ENCODE data around the gene BPIFB2. TPM values are rescaled to one million over a fixed set of nuclear protein-coding genes. Genes with fewer than 3 reads are reported as not detected.

Gene BPIFB2
- total and polyA plus RNA-seq, 2 donors (not counting 3 experiments of a cell fraction or from before 2014, with no cell fraction given), result not detected

- Histone ChIP-seq H3K4me1 (ENCODE audit: control insufficient read depth, extremely low read depth, insufficient read depth, low read length) (no peaks in the 10 kb centered on the region), H3K9ac (replicated peaks; ENCODE audit: extremely low read depth, insufficient read depth, low read length) (no peak overlapping the region), H2AFZ (ENCODE audit: low read depth, low read length) (no peak overlapping the region), H3K27me3 (ENCODE audit: control insufficient read depth in 2 of 2, insufficient read depth in 2 of 2, low read length in 2 of 2) (no peaks in the 10 kb centered on the region), H4K20me1 (replicated peaks; ENCODE audit: control insufficient read depth, extremely low read depth, insufficient read depth, low read length) (no peaks in the 10 kb centered on the region), H3K9me3 (replicated peaks; ENCODE audit: control insufficient read depth, insufficient read depth, low read length) (no peaks in the 10 kb centered on the region), H3K27ac (ENCODE audit: insufficient read depth, low read depth, low read length) (no peak overlapping the region), H3K79me2 (ENCODE audit: control insufficient read depth, insufficient read depth, low read length) (no peaks in the 10 kb centered on the region), H3K9me1 (replicated peaks; ENCODE audit: control insufficient read depth, extremely low read depth, insufficient read depth, low read length) (no peaks in the 10 kb centered on the region), H3K4me2 (ENCODE audit: insufficient read depth, low read length) (no peak overlapping the region), H3K36me3 (ENCODE audit: control insufficient read depth in 2 of 2, extremely low read depth in 1 of 2, insufficient read depth in 2 of 2, low read length in 2 of 2) (no peaks in the 10 kb centered on the region), H3K4me3 (replicated peaks in 1 of 3; ENCODE audit: insufficient read depth in 1 of 3, low read depth in 1 of 3, low read length in 3 of 3) (no peak overlapping the region)
- FAIRE-seq, result no peak
- no peak for DNase-seq (ENCODE audit: low read depth, low spot score)
- dilution Hi-C loops (cut with MboI; ENCODE audit: extremely low pct_ligation_motif_present, low sequenced_read_pairs) (no loop called here), intact Hi-C loops (cut with micrococcal nuclease) (loop anchor here (5.0 kb wide), 1 partner anchor 216 kb away; no protein-coding TSS in a partner anchor)
- BruUV-seq (replicated peaks), result no TSS peak
- ChIA-PET POLR2A (no interaction called here), CTCF (interaction anchor here (1.0 kb wide), 1 partner anchor 106 kb away, joined by 3 read pairs; no protein-coding TSS in a partner anchor)
- TF ChIP-seq POLR2AphosphoS5 (IDR thresholded peaks at IDR 0.05; ENCODE audit: insufficient read depth, low read depth, low read length) (no peak), FOS (IDR thresholded peaks at IDR 0.05; ENCODE audit: borderline replicate concordance, insufficient read depth, low read length) (no peak), GATA2 (IDR thresholded peaks at IDR 0.05; ENCODE audit: insufficient read depth, insufficient read length, low read depth, low read length) (no peak), MYC (IDR thresholded peaks at IDR 0.05; ENCODE audit: low read depth, low read length) (no peak), JUN (IDR thresholded peaks at IDR 0.05; ENCODE audit: borderline replicate concordance, insufficient read depth, insufficient read length, low read depth) (no peak), EZH2 (IDR thresholded peaks at IDR 0.05; ENCODE audit: borderline replicate concordance, low read depth, low read length, severe bottlenecking) (no peak), POLR2A (IDR thresholded peaks at IDR 0.05; ENCODE audit: low read depth, low read length) (no peak)
- TF ChIP-seq, protein P1, sequence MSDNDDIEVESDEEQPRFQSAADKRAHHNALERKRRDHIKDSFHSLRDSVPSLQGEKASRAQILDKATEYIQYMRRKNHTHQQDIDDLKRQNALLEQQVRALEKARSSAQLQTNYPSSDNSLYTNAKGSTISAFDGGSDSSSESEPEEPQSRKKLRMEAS (IDR thresholded peaks at IDR 0.05; ENCODE audit: insufficient read depth, insufficient read length), result no peak
- TF ChIP-seq, protein P2, sequence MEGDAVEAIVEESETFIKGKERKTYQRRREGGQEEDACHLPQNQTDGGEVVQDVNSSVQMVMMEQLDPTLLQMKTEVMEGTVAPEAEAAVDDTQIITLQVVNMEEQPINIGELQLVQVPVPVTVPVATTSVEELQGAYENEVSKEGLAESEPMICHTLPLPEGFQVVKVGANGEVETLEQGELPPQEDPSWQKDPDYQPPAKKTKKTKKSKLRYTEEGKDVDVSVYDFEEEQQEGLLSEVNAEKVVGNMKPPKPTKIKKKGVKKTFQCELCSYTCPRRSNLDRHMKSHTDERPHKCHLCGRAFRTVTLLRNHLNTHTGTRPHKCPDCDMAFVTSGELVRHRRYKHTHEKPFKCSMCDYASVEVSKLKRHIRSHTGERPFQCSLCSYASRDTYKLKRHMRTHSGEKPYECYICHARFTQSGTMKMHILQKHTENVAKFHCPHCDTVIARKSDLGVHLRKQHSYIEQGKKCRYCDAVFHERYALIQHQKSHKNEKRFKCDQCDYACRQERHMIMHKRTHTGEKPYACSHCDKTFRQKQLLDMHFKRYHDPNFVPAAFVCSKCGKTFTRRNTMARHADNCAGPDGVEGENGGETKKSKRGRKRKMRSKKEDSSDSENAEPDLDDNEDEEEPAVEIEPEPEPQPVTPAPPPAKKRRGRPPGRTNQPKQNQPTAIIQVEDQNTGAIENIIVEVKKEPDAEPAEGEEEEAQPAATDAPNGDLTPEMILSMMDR (IDR thresholded peaks at IDR 0.05; ENCODE audit: extremely low read depth in 1 of 2, insufficient read depth in 1 of 2, low read depth in 1 of 2, low read length in 2 of 2), result no peak
Measured at GRCh38 chr20:33008336-33009213, 1.1 kb downstream of the BPIFB2 start.

All from endothelial cell of umbilical vein (primary cell).